Stimulated activated naive CD8-positive, alpha-beta T cell treated with anti-CD3 and anti-CD28 coated beads, Interleukin-15, Interleukin-2, amounts not matched to agents 100 ng/mL and 50 ng/mL, for 24 hours (primary cell): ENCODE measurements around the gene FOXR1.
"Not testable (repeated sequence)": the region's sequence is repeated elsewhere in the genome, so short reads cannot be mapped to it uniquely, and the experiment has no call there.

Experiments used
- H3K27ac Mint-ChIP-seq: one replicate; pipeline ENCODE4 v1.8.0; 2021; ENCODE audit warnings: mild to moderate bottlenecking, mixed read lengths
- H3K27me3 Mint-ChIP-seq: one replicate; pipeline ENCODE4 v1.8.0; 2021; ENCODE audit warnings: mixed read lengths
- H3K36me3 Mint-ChIP-seq: one replicate; pipeline ENCODE4 v1.8.0; 2021; ENCODE audit warnings: low read depth, mixed read lengths
- H3K4me1 Mint-ChIP-seq: one replicate; pipeline ENCODE4 v1.8.0; 2021; ENCODE audit warnings: low read depth, mixed read lengths
- H3K4me3 Mint-ChIP-seq: one replicate; pipeline ENCODE4 v1.8.0; 2021; ENCODE audit warnings: mild to moderate bottlenecking, mixed read lengths
- H3K9me3 Mint-ChIP-seq: one replicate; pipeline ENCODE4 v1.8.0; 2021; ENCODE audit warnings: mixed read lengths

FOXR1 gene

DNA sequence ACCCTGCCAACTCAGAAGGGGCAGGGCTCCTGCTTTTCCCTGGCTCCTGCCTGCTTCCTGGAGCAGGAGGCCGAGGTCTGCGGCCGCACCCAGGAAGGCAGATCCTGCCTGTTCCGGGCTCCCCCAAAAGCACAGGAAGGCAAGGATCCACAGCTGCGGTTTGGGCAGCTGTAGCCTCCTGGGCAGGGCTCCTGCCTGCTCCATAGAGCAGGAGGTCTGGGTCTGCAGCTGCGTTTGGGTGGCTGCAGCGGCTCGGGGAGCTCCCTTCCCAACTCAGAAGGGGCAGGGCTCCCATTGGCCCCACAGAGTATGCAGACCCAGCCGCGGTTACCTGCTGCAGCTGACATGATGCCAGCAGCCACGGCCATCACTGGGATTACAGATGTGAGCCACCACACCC lies 10.0 kb upstream of the FOXR1 start:
- Mint-ChIP-seq H3K27me3 (no peaks in the 10 kb centered on the region), H3K4me1 (no peaks in the 10 kb centered on the region), H3K4me3 (no peak overlapping the region), H3K9me3 (no peaks in the 10 kb centered on the region), H3K27ac (no peak overlapping the region), H3K36me3 (no peaks in the 10 kb centered on the region)

DNA sequence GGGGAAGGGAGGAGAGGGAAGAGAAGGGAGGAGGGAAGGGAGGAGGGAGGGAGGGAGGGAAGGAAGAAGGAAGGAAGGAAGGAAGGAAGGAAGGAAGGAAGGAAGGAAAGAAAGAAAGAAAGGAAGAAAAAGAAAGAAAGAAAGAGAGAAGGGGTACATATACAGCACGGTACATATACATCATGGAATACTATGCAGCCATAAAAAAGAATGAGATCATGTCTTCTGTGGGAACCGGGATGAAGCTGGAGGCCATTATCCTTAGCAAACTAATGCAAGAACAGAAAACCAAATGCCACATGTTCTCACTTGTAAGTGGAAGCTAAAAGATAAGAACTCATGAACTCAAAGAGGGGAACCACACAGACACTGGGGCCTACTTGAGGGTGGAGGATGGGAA lies 2.1 kb upstream of the FOXR1 start:
- H3K9me3 Mint-ChIP-seq, H3K36me3 Mint-ChIP-seq, H3K27ac Mint-ChIP-seq, H3K4me1 Mint-ChIP-seq, H3K4me3 Mint-ChIP-seq: not testable (repeated sequence)
- peaks cover 19% of the 10 kb centered on the region for H3K27me3 Mint-ChIP-seq

DNA sequence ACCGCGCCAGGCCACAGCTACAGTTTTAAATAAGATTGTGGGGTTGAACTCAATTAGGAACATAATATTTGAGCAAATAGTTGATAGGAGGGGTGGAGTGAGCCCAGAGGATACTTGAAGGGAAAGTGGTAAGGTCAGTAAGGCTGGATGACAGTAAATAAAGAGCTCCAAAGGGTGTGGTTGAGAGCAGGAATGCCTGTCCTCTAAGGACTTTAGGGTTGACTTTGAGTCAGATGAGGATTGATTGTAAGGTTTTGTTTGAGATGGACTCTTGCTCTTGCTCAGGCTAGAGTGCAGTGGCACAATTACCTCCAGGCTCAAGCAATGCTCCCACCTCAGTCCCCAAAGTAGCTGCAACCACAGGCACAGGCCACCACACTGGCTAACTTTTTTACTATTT lies 2.4 kb downstream of the FOXR1 start:
- Mint-ChIP-seq H3K36me3 (no peaks in the 10 kb centered on the region), H3K9me3 (no peaks in the 10 kb centered on the region), H3K4me3 (no peak overlapping the region), H3K27ac (no peak overlapping the region), H3K4me1 (no peaks in the 10 kb centered on the region), H3K27me3 (peaks cover 27% of the 10 kb centered on the region)

DNA sequence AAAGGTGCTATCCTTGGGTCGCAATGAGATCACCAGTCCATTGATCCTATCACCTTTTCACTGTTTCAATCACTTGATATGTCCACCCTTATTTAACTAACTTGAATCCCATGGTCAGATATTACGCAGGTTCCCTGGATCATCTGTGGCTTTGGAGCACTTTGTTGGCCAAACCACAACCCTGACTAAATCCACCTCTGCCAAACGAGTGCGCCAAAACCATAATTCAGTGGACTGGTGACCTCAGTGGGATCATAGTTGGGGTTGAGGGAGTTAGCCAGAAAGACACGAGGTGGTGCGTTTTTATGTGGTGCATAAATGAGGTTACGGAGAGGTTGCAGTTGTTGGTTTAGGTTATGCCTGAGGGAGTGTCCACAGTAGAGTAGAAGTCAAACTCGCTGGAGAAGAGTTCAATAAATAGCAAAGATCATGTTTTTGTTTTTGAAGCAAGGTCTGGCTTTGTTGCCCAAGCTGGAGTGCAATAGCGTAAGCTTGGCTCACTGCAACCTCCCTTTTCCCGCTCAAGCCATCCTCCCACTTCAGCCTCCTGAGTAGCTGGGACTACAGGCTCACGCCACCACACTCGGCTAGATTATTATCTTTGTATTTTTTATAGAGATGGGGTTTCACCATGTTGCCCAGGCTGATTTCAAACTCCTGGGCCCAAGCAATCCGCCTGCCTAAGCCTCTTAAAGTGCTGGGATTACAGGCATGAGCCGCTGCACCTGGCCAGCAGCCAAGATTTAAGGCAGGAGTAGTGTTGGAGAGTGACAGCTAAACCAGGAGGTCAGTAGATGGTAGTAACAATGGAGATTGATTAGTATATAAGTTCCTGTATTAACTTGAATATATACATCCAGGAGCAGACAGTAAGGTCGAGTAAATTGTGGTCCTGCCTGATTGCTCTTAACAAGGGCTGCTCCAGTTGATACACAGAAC lies 4.5 kb downstream of the FOXR1 start:
- no peak overlapping the region for H3K27ac Mint-ChIP-seq
- no peaks in the 10 kb centered on the region for H3K36me3 Mint-ChIP-seq
- no peaks in the 10 kb centered on the region for H3K4me1 Mint-ChIP-seq
- H3K9me3 Mint-ChIP-seq, result no peaks in the 10 kb centered on the region
- no peak overlapping the region for H3K4me3 Mint-ChIP-seq
- peaks cover 17% of the 10 kb centered on the region for H3K27me3 Mint-ChIP-seq

DNA sequence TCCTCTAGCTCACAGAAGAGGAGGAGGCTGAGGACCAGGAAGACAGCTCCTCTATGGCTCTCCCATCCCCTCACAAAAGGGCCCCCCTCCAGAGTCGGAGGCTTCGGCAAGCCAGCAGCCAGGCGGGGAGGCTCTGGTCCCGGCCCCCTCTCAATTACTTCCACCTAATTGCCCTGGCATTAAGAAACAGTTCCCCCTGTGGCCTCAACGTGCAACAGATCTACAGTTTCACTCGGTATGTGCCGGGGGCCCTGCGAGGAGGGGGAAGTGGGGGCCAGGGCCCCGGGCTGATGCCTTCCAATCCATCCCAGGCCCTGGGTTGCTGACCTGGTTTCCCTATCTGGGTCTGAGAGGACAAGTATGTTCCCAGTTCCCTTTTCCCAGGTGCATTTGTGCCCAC lies 7.9 kb downstream of the FOXR1 start:
- no peaks in the 10 kb centered on the region for H3K4me1 Mint-ChIP-seq

DNA sequence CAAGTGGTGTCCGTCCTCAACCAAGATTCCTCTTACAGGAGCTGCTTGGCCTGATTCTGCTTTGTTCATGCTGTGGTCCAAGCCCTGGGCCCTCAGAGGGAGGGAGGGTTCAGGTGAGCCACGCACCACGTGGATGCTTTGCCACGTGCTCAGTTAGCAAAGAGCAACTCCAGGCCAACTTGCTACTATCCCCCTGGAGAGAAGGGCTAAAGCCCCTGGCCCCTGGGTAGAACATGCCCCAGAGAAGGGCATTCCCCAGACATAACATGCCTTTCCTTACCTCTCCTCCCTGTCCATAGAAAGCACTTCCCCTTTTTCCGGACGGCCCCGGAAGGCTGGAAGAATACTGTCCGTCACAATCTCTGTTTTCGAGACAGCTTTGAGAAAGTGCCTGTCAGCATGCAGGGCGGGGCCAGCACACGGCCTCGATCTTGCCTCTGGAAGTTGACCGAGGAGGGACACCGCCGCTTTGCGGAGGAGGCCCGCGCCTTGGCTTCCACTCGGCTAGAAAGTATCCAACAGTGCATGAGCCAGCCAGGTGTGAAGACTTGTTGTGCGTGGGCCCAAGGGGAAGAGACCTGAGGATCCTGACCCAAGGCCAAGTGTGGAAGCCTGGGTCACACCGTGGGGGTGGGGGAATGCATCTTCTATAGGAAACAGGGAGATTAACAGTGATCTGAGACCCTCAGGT lies 8.8 kb downstream of the FOXR1 start:
- Mint-ChIP-seq H3K27me3 (peaks cover 3% of the 10 kb centered on the region), H3K4me1 (no peaks in the 10 kb centered on the region), H3K4me3 (no peak overlapping the region), H3K9me3 (no peaks in the 10 kb centered on the region), H3K36me3 (no peaks in the 10 kb centered on the region), H3K27ac (no peak overlapping the region)

More for the DNA sequence above, 7.9 kb downstream of the FOXR1 start:
- H3K4me3 Mint-ChIP-seq, result no peak overlapping the region
- H3K27me3 Mint-ChIP-seq, result peaks cover 8% of the 10 kb centered on the region
- H3K27ac Mint-ChIP-seq, result no peak overlapping the region
- H3K36me3 Mint-ChIP-seq, result no peaks in the 10 kb centered on the region
- no peaks in the 10 kb centered on the region for H3K9me3 Mint-ChIP-seq

DNA sequence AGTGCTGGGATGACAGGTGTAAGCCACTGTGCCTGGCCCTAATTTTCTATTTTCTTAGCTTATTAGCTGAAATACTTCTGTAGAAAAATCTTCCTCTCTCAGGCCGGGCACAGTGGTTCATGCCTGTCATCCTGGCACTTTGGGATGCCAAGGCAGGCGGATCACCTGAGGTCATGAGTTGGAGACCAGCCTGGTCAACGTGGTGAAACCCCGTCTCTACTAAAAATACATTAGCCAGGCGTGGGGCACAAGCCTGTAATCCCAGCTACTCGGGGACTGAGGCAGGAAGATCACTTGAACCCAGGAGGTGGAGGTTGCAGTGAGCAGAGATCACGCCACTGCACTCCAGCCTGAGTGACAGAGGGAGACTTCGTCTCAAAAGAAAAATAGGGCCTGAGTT lies 12.8 kb downstream of the FOXR1 start:
- not testable (repeated sequence) for H3K4me1 Mint-ChIP-seq, H3K36me3 Mint-ChIP-seq, H3K27me3 Mint-ChIP-seq, H3K4me3 Mint-ChIP-seq, H3K9me3 Mint-ChIP-seq, H3K27ac Mint-ChIP-seq

DNA sequence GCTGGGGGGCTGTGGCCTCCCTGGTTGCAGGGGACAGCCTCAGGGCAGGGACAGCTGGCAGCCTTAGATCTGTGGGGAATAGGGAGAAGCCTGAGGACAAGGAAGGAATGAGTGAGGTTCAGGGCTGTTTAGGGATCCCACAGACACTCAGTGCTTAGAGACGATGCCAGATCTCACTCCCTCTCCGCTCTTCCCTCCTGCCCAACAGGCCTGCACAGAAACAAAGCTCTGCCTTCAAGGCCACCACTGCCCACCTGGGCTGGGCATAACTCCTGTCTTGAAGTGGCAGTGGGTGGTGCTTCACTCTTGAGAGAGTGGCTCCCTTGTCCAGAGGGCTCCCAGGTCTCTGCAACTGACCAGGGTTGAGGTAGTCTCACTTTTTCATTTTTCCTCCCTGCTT lies 13.3 kb downstream of the FOXR1 start:
- Mint-ChIP-seq H3K4me3 (no peak overlapping the region), H3K36me3 (no peaks in the 10 kb centered on the region), H3K4me1 (no peaks in the 10 kb centered on the region), H3K27ac (no peak overlapping the region), H3K9me3 (no peaks in the 10 kb centered on the region), H3K27me3 (no peaks in the 10 kb centered on the region)

DNA sequence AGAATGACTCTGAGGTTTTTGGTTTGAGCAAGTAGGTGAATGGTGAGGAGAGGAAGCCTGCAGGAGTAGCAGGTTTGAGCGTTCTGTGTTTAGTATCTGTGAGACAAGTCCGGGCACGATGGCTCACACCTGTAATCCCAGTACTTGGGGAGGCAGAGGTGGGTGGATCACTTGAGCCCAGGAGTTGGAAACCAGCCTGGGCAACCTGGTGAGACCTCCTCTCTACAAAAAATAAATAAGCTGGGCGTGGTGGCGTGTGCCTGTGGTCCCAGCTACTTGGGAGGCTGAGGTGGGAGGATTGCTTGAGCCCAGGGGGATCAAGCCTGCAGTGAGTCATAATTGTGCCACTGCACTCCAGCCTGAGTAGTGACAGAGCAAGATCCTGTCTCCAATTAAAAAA lies 16.7 kb downstream of the FOXR1 start:
- no peak overlapping the region for H3K27ac Mint-ChIP-seq
- H3K27me3 Mint-ChIP-seq, result no peaks in the 10 kb centered on the region
- H3K4me3 Mint-ChIP-seq, result no peak overlapping the region
- peaks cover 5% of the 10 kb centered on the region for H3K36me3 Mint-ChIP-seq
- no peaks in the 10 kb centered on the region for H3K4me1 Mint-ChIP-seq
- H3K9me3 Mint-ChIP-seq, result no peaks in the 10 kb centered on the region

DNA sequence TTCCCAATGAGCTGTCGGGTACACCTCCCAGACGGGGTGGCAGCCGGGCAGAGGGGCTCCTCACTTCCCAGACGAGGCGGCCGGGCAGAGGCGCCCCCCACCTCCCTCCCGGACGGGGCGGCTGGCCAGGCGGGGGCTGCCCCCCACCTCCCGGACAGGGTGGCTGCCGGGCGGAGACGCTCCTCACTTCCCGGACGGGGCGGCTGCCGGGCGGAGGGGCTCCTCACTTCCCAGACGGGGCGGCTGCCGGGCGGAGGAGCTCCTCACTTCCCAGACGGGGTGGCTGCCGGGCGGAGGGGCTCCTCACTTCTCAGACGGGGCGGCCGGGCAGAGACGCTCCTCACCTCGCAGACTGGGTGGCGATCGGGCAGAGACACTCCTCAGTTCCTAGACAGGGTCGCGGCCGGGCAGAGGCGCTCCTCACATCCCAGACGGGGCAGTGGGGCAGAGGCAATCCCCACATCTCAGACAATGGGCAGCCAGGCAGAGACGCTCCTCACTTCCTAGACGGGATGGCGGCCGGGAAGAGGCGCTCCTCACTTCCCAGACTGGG lies 20.0 kb downstream of the FOXR1 start:
- not testable (repeated sequence) for H3K4me3 Mint-ChIP-seq, H3K4me1 Mint-ChIP-seq, H3K9me3 Mint-ChIP-seq, H3K27ac Mint-ChIP-seq, H3K27me3 Mint-ChIP-seq
- peaks cover 12% of the 10 kb centered on the region for H3K36me3 Mint-ChIP-seq

DNA sequence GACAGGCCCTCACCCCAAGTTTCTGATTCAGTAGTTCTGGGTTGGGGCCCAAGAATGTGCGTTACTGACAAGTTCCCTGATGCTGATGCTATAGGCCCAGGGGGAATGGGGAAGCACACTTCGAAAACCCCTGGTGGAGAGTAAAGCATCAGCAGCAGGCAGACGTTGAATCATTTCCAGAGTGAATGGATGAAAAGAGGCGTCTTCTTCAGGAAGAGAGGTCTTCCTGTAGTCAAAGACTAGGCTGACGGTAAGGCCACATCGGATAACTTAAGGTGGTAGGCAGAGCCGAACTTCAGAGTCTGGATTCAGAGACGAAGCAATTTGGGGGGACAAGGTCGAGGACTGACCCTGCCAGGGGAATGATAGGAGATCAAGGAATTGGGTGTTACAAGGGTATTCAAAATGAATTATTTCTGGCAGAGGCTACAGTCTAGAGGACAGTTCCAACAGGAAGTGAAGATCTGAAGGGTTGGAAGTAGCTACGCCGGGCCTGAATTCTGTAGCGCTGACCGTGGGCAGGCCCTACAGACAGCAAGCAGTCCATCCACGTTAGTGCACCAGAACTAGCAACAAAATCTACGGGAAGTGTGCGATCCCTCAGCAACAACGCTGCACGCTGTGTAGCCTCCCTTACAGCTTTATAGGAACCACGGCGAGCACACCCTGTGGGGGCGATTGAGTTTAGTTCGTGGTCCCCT lies 25.5 kb downstream of the FOXR1 start:
- peak overlapping the region; percentile 95 for H3K4me3 Mint-ChIP-seq
- peaks cover 40% of the 10 kb centered on the region for H3K36me3 Mint-ChIP-seq
- no peaks in the 10 kb centered on the region for H3K9me3 Mint-ChIP-seq
- peak overlapping the region; percentile 98 for H3K27ac Mint-ChIP-seq
- H3K4me1 Mint-ChIP-seq, result peaks cover 44% of the 10 kb centered on the region
- H3K27me3 Mint-ChIP-seq, result no peaks in the 10 kb centered on the region

DNA sequence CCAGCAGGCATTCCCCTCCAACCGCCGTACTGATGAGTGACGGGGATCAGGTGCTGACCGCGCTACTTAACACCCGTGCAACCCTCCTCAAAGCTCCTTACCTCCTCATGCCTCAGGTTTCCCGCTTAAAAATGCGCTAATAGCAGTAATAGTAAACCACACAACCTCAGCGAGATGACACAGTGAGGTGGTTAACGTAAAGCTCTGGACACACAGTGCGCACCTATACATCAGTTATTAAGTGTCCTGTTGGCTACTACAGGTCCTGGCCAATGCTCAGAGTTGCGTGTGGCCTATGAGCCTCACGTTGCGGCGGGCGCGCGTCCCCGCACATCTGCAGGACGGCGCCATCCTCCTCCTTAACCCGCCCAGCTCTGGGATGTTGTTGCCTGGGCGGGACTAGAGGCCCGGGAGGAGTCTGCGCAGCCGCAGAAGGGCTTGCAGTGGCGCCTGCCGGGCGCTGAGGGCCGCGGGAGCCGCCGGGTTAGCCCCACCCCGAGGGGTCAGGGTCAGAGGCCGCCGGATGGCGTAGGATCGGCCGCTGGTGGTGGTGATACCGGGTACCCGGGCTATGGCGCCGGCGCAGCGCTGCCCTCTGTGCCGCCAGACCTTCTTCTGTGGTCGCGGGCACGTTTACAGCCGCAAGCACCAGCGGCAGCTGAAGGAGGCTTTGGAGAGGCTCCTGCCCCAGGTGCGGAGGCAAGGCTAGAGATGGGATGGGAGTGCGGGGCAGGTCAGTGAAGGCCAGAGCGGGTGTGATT lies 26.2 kb downstream of the FOXR1 start, which contains the start of gene CENATAC:
TSS of gene CENATAC (plus strand) at position 512 of the 761 bp plus-strand sequence. CDS start at position 572, 60 bp downstream.
- Mint-ChIP-seq H3K27me3 (no peaks in the 10 kb centered on the region), H3K27ac (peak within 1 kb of the TSS; percentile 98), H3K4me1 (peaks cover 44% of the 10 kb centered on the region), H3K9me3 (no peaks in the 10 kb centered on the region), H3K4me3 (peak within 1 kb of the TSS; percentile 95), H3K36me3 (peaks cover 47% of the 10 kb centered on the region)

DNA sequence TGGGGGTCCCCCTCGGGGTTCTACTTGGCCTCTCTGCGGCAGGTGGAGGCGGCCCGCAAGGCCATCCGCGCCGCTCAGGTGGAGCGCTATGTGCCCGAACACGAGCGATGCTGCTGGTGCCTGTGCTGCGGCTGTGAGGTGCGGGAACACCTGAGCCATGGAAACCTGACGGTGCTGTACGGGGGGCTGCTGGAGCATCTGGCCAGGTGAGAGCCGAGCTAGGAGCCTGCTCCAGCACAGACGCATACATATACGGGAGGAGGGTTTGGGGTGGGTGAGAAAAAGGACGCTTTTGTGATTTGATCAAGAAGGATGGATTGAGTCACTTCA lies 26.8 kb downstream of the FOXR1 start:
- Mint-ChIP-seq H3K36me3 (peaks cover 52% of the 10 kb centered on the region), H3K9me3 (no peaks in the 10 kb centered on the region), H3K27me3 (no peaks in the 10 kb centered on the region), H3K27ac (peak overlapping the region; percentile 95), H3K4me1 (peaks cover 44% of the 10 kb centered on the region), H3K4me3 (peak overlapping the region; percentile 95)

DNA sequence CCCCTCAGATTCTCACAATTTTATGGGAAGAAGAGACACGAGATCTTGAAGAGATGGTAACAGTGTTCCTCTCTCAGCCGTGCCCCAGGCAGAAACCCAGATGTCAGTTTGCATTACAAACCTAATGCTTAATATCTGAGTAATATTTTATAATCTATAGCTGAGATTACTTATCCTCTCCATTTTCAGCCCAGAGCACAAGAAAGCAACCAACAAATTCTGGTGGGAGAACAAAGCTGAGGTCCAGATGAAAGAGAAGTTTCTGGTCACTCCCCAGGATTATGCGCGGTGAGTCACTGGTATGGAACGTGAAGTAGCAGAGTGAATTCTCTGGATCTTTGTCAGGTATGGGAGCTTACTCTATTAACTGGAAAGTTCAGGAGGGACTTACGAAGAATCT lies 27.3 kb downstream of the FOXR1 start:
- Mint-ChIP-seq H3K9me3 (no peaks in the 10 kb centered on the region), H3K27ac (peak overlapping the region; percentile 95), H3K4me3 (peak overlapping the region; percentile 95), H3K4me1 (peaks cover 44% of the 10 kb centered on the region), H3K36me3 (peaks cover 55% of the 10 kb centered on the region), H3K27me3 (no peaks in the 10 kb centered on the region)
